H1 (cell line): ENCODE results near the gene GCH1. TPM values are rescaled to one million over a fixed set of nuclear protein-coding genes. Genes with fewer than 3 reads are reported as not detected.

Experiments
- BRCA1 ChIP-seq: IDR thresholded peaks from 2 replicates; pipeline ENCODE4 v1.6.1; 2012; ENCODE audit warnings: low read depth, low read length, improper control_type of control experiment
- EZH2 ChIP-seq: fragments of 200-600 bp; sonication (generic); IDR thresholded peaks from 2 replicates; pipeline ENCODE4 v1.7.1; 2012; ENCODE audit warnings: low read depth, mild to moderate bottlenecking, moderate library complexity, low read length, inconsistent platforms; ENCODE audit not compliant: severe bottlenecking
- JUN ChIP-seq: IDR thresholded peaks from 2 replicates; pipeline ENCODE4 v1.6.1; 2011; ENCODE audit warnings: low read depth, mild to moderate bottlenecking, improper control_type of control experiment, low read length
- POU5F1 ChIP-seq: IDR thresholded peaks from 2 replicates; pipeline ENCODE4 v1.6.1; 2011; ENCODE audit warnings: low read depth, mild to moderate bottlenecking, low read length, moderate library complexity
- RNF2 ChIP-seq: fragments of 200-900, 300-1000 bp; sonication (generic); IDR thresholded peaks from 2 replicates; pipeline ENCODE4 v1.7.1; 2016; ENCODE audit warnings: borderline replicate concordance, low read depth, mild to moderate bottlenecking, antibody characterized with exemption, low read length; ENCODE audit not compliant: poor library complexity, severe bottlenecking; ENCODE audit errors: missing control alignments
- RXRA ChIP-seq: IDR thresholded peaks from 2 replicates; pipeline ENCODE4 v1.6.1; 2011; ENCODE audit warnings: low read depth, mild to moderate bottlenecking, low read length, moderate library complexity; ENCODE audit not compliant: insufficient read depth
- SP2 ChIP-seq: IDR thresholded peaks from 2 replicates; pipeline ENCODE4 v1.6.1; 2012; ENCODE audit warnings: mild to moderate bottlenecking, low read length, inconsistent platforms
- TCF12 ChIP-seq: IDR thresholded peaks from 2 replicates; pipeline ENCODE4 v1.6.1; 2011; ENCODE audit warnings: low read depth, mild to moderate bottlenecking, low read length
- YY1 ChIP-seq: IDR thresholded peaks from 2 replicates; pipeline ENCODE4 v1.6.1; 2011; ENCODE audit warnings: low read depth, mild to moderate bottlenecking, low read length
- polyA plus RNA-seq, 7 experiments: library from polyadenylated mRNA; depleted of rRNA in 3 of 7; stranded (reverse) in 5 of 7; unstranded in 2 of 7; fragments of >200 nt in 5 of 7; fragments of 200-250 nt in 2 of 7; gene quantifications; 1 replicate in 5 of 7; 2 replicates in 1 of 7; 4 replicates in 1 of 7; pipeline versions ENCODE4 v1.2.1 to v1.2.3, GENCODE V29; 2011 to 2013; ENCODE audit warnings: missing spikeins in 2 of 7, mixed read lengths in 2 of 7
- total RNA-seq: library from RNA; stranded (reverse); fragmentation: NEBNext Ultra II Directional; extraction: Animal tissue kit (Norgen Biotek cat#: 25700); gene quantifications from 2 replicates; pipeline ENCODE4 v1.2.1, GENCODE V29; 2021

The GCH1 gene
- total and polyA plus RNA-seq, 2 of the 8 experiments (the other 6 are each of a cell fraction or from before 2014, with no cell fraction given) = 7.3 to 7.9 TPM

GRCh38 chr14:54794159-54794558 lies 108.5 kb downstream of the GCH1 start (continued):
- TF ChIP-seq RXRA (no peak), POU5F1 (no peak), EZH2 (no peak), YY1 (no peak), SP2 (no peak), BRCA1 (no peak), TCF12 (no peak), JUN (no peak), RNF2 (no peak)
